Adrenal gland (tissue), 12 donors: ENCODE results near the gene BEND2. TPM values are rescaled to one million over a fixed set of nuclear protein-coding genes. Genes with fewer than 3 reads are reported as not detected.

Experiments used
- DNase-seq, 7 donors: peaks; one replicate each; pipeline ENCODE4 v3.0.0-alpha.2; 2019 to 2020
- H3K27ac ChIP-seq, 5 donors: fragments of 200-600 bp; sonication (generic) in 4 of 5; 1 replicate in 3 of 5; 2 replicates in 2 of 5; pipeline versions ENCODE4 v1.5.1 to v1.8.0; 2016 to 2020; ENCODE audit warnings: mild to moderate bottlenecking in 1 of 5
- H3K27me3 ChIP-seq: fragments of 200-600 bp; 2 replicates; pipeline ENCODE4 v1.8.0; 2021
- H3K36me3 ChIP-seq, 2 donors: fragments of 200-600 bp; replicated peaks in 1 of 2; 1 replicate in 1 of 2; 2 replicates in 1 of 2; pipeline versions ENCODE4 v1.5.1 to v1.8.0; 2018 to 2022
- H3K4me1 ChIP-seq, 2 donors: fragments of 200-600 bp; replicated peaks in 1 of 2; 1 replicate in 1 of 2; 2 replicates in 1 of 2; pipeline versions ENCODE4 v1.5.1 to v1.8.0; 2018 to 2021
- H3K4me3 ChIP-seq, 4 donors: fragments of 200-600 bp; sonication (generic) in 3 of 4; one replicate each; pipeline ENCODE4 v1.5.1; 2016 to 2018
- H3K9me3 ChIP-seq, 3 donors: fragments of 200-600 bp; sonication (generic) in 1 of 3; replicated peaks in 1 of 3; 1 replicate in 2 of 3; 2 replicates in 1 of 3; pipeline versions ENCODE4 v1.5.1 to v1.8.0; 2016 to 2021
- CTCF ChIP-seq, 6 experiments: fragments of 450-650 bp in 4 of 6; fragments of 200-600 bp in 2 of 6; sonication (generic) in 1 of 6; IDR thresholded peaks; 1 replicate in 5 of 6; 2 replicates in 1 of 6; pipeline versions ENCODE4 v1.5.1 to v1.8.0; 2016 to 2021; ENCODE audit warnings: antibody characterized with exemption in 6 of 6, mild to moderate bottlenecking in 2 of 6, moderate library complexity in 1 of 6
- POLR2A ChIP-seq, 2 donors: fragments of 450-650 bp; IDR thresholded peaks; one replicate each; pipeline ENCODE4 v1.6.1; 2017; ENCODE audit warnings: antibody characterized with exemption in 2 of 2, mild to moderate bottlenecking in 2 of 2, moderate library complexity in 1 of 2
- WGBS, 4 donors: extraction: QIAGEN DNeasy Blood & Tissue Kit in 2 of 4; methylation state at CpG; one replicate each; pipeline versions ENCODE4 v1.1.5 to v1.1.7; 2013 to 2017; 5-methylcytosine and 5-hydroxymethylcytosine counted together
- intact Hi-C, 2 donors: fragments of 100-400 bp; cut with DNase I; formaldehyde crosslinking; loops; one replicate each; pipeline versions ENCODE4 v1.14.1 to v1.15.0; 2022 to 2023
- polyA plus RNA-seq, 3 donors: library from polyadenylated mRNA; stranded (reverse); fragments of 200-250 nt in 2 of 3; fragments of 350-450 nt in 1 of 3; fragmentation: Illumina TruSeq in 1 of 3; extraction: RNeasy Lipid Tissue Mini Kit (QIAGEN cat#74804) in 1 of 3; gene quantifications; one replicate each; pipeline ENCODE4 v1.2.3, GENCODE V29; 2013 to 2014
- total RNA-seq, 9 donors: library from RNA; depleted of rRNA in 4 of 9; stranded (reverse); fragments of >200 nt in 4 of 9; fragments of 120-200 nt in 1 of 9; fragmentation: NEBNext Ultra II Directional in 1 of 9; extraction: Animal tissue kit (Norgen Biotek cat#: 25700) in 1 of 9; gene quantifications; one replicate each; pipeline versions ENCODE4 v1.1.0 to v1.2.4, GENCODE V29; 2013 to 2023
- donor health status: healthy with polysubstance abuse.
- donor health status: Bipolar disorder and iron deficiency.
- donor health status: DM: yes; HTN: yes; CAD: no.
- donor health status: DM: no; HTN: no; CAD: no.
- donor health status: DM: no; HTN: no; CAD: no.
- donor health status: DM: yes; HTN: yes; CAD: no.

BEND2 gene
- total and polyA plus RNA-seq, 12 donors: 0.06 TPM; not detected in 11

- TF ChIP-seq POLR2A (IDR thresholded peaks at IDR 0.05) (no peak), CTCF (IDR thresholded peaks at IDR 0.05) (no peak)
- no peak overlapping the region for H3K27ac ChIP-seq
- peaks cover 10% of the 10 kb centered on the region for H3K27me3 ChIP-seq
- no peak for DNase-seq
- intact Hi-C loops: no loop called here
- no peak overlapping the region for H3K4me3 ChIP-seq
- H3K4me1 ChIP-seq: no peaks in the 10 kb centered on the region
- 80 to 92% (median 88%) methylated on average over 4 of the region's 4 CpGs for WGBS, 4 donors
- H3K9me3 ChIP-seq: no peaks in the 10 kb centered on the region
- no peaks in the 10 kb centered on the region for H3K36me3 ChIP-seq
Observed at GRCh38 chrX:18166068-18166467, 54.6 kb downstream of the BEND2 start.

GRCh38 chrX:18160369-18160768 is 60.3 kb downstream of the BEND2 start:
- peaks cover 8% of the 10 kb centered on the region for H3K27me3 ChIP-seq
- intact Hi-C loops: no loop called here
- no peaks in the 10 kb centered on the region for H3K9me3 ChIP-seq
- DNase-seq: no peak
- no peak overlapping the region for H3K4me3 ChIP-seq
- no peaks in the 10 kb centered on the region for H3K4me1 ChIP-seq
- H3K36me3 ChIP-seq: no peaks in the 10 kb centered on the region
- WGBS, 4 donors: 72 to 83% (median 77%) methylated on average over 4 of the region's 4 CpGs
- no peak overlapping the region for H3K27ac ChIP-seq
- no peak for TF ChIP-seq CTCF (IDR thresholded peaks at IDR 0.05)
- no peak for TF ChIP-seq POLR2A (IDR thresholded peaks at IDR 0.05)

GRCh38 chrX:18158963-18159362 is 61.7 kb downstream of the BEND2 start:
- WGBS, 4 donors: 67 to 82% (median 73%) methylated on average over 2 of the region's 2 CpGs
- intact Hi-C loops: no loop called here
- peaks cover 8% of the 10 kb centered on the region for H3K27me3 ChIP-seq
- H3K36me3 ChIP-seq: no peaks in the 10 kb centered on the region
- no peak overlapping the region for H3K27ac ChIP-seq
- no peaks in the 10 kb centered on the region for H3K9me3 ChIP-seq
- no peaks in the 10 kb centered on the region for H3K4me1 ChIP-seq
- DNase-seq: no peak
- TF ChIP-seq POLR2A (IDR thresholded peaks at IDR 0.05) (no peak), CTCF (IDR thresholded peaks at IDR 0.05) (no peak)
- no peak overlapping the region for H3K4me3 ChIP-seq

- 53 to 67% (median 64%) methylated on average over 1 of the region's 1 CpG for WGBS, 4 donors
- no peaks in the 10 kb centered on the region for H3K36me3 ChIP-seq
- no peak for DNase-seq
- no peaks in the 10 kb centered on the region for H3K4me1 ChIP-seq
- H3K9me3 ChIP-seq: no peaks in the 10 kb centered on the region
- H3K27ac ChIP-seq: no peak overlapping the region
- intact Hi-C loops: no loop called here
- no peak for TF ChIP-seq CTCF (IDR thresholded peaks at IDR 0.05)
- TF ChIP-seq POLR2A (IDR thresholded peaks at IDR 0.05): no peak
- no peak overlapping the region for H3K4me3 ChIP-seq
- H3K27me3 ChIP-seq: no peaks in the 10 kb centered on the region
Observed at GRCh38 chrX:18151649-18152048, 69.0 kb downstream of the BEND2 start.
